ENCODE measurements around the gene SMURF2. TPM values are rescaled to one million over a fixed set of nuclear protein-coding genes. Genes with fewer than 3 reads are reported as not detected.

The SMURF2 gene
- polyA plus RNA-seq (2012; ENCODE audit: insufficient read length, low read depth): 8.3 TPM

DNA sequence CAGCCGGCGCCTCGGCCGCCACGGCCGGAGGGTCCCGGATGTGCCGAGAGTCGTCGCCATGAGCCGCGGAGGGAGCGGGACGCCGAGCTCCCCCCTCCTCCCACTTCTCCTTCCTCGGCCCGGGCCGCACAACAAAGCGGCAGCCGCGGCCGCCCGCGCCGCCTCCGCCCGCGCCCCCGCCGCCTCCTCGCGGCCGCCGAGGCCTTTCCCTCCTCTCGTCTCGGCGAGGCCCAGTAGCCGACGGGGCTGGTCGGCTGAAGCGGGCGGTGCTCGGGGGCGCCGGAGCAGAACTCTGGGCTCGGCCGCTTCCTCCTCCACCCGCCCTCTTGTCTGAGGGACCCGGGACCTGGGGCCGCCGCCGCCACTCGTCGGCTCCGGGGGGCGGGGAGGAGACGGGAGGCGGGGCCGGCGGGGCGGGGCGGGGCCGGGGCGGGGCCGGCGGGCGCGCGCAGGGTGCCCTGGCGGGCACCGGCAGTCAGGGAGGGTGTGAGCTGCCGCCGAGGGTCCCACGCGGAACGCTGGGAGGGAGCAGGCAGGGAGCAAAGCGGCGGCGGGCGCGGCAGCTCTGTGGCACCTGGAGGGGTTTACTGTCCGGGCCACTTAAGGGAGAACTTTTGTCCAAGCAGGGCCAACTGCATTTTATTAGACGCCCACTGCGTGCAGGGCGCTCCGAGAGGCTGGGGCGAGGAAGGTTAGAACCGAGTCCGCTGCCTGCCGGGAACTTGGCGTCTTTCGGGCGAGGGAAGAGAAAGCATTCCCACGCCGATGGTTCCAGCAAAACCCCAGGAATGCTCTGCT, at the start of gene SMURF2:
Gene SMURF2, minus strand, starts transcription at position 332 of the 798 bp plus-strand sequence. CDS start 427 bp downstream, outside the sequence.
- TF ChIP-seq FOXP2 (optimal IDR thresholded peaks at IDR 0.05; ENCODE audit: borderline replicate concordance, extremely low read depth, extremely low read length, insufficient read depth) (peak; percentile 41), POLR2AphosphoS5 (IDR thresholded peaks at IDR 0.05; ENCODE audit: low read depth, low read length) (peak; percentile 80), TAF1 (IDR thresholded peaks at IDR 0.05; ENCODE audit: borderline replicate concordance, insufficient read depth, low read length) (peak; percentile 79; the same call in 1 of the 2 replicates), SIN3A (IDR thresholded peaks at IDR 0.05; ENCODE audit: borderline replicate concordance, insufficient read depth, low read length) (0 out of 2 replicates have a peak, but pooled peaks have one; percentile 34)
- TF ChIP-seq, protein P1, sequence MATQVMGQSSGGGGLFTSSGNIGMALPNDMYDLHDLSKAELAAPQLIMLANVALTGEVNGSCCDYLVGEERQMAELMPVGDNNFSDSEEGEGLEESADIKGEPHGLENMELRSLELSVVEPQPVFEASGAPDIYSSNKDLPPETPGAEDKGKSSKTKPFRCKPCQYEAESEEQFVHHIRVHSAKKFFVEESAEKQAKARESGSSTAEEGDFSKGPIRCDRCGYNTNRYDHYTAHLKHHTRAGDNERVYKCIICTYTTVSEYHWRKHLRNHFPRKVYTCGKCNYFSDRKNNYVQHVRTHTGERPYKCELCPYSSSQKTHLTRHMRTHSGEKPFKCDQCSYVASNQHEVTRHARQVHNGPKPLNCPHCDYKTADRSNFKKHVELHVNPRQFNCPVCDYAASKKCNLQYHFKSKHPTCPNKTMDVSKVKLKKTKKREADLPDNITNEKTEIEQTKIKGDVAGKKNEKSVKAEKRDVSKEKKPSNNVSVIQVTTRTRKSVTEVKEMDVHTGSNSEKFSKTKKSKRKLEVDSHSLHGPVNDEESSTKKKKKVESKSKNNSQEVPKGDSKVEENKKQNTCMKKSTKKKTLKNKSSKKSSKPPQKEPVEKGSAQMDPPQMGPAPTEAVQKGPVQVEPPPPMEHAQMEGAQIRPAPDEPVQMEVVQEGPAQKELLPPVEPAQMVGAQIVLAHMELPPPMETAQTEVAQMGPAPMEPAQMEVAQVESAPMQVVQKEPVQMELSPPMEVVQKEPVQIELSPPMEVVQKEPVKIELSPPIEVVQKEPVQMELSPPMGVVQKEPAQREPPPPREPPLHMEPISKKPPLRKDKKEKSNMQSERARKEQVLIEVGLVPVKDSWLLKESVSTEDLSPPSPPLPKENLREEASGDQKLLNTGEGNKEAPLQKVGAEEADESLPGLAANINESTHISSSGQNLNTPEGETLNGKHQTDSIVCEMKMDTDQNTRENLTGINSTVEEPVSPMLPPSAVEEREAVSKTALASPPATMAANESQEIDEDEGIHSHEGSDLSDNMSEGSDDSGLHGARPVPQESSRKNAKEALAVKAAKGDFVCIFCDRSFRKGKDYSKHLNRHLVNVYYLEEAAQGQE (IDR thresholded peaks at IDR 0.05; ENCODE audit: insufficient read depth in 1 of 2, low read depth in 2 of 2, low read length in 2 of 2): no peak

GRCh38 chr17:64709481-64709880, 47.4 kb upstream of the SMURF2 start:
- no peak for TF ChIP-seq SIN3A (IDR thresholded peaks at IDR 0.05; ENCODE audit: borderline replicate concordance, insufficient read depth, low read length)
- TF ChIP-seq TAF1 (IDR thresholded peaks at IDR 0.05; ENCODE audit: borderline replicate concordance, insufficient read depth, low read length): no peak
- TF ChIP-seq, protein P1 (IDR thresholded peaks at IDR 0.05; ENCODE audit: insufficient read depth in 1 of 2, low read depth in 2 of 2, low read length in 2 of 2): no peak
- no peak for TF ChIP-seq FOXP2 (optimal IDR thresholded peaks at IDR 0.05; ENCODE audit: borderline replicate concordance, extremely low read depth, extremely low read length, insufficient read depth)
- TF ChIP-seq POLR2AphosphoS5 (IDR thresholded peaks at IDR 0.05; ENCODE audit: low read depth, low read length): no peak

GRCh38 chr17:64707050-64707591, 45.0 kb upstream of the SMURF2 start:
- peak; percentile 89 for TF ChIP-seq FOXP2 (optimal IDR thresholded peaks at IDR 0.05; ENCODE audit: borderline replicate concordance, extremely low read depth, extremely low read length, insufficient read depth)
- peak; percentile 94; the same call in 1 of the 2 replicates for TF ChIP-seq SIN3A (IDR thresholded peaks at IDR 0.05; ENCODE audit: borderline replicate concordance, insufficient read depth, low read length)
- TF ChIP-seq TAF1 (IDR thresholded peaks at IDR 0.05; ENCODE audit: borderline replicate concordance, insufficient read depth, low read length): peak; percentile 58; the same call in 1 of the 2 replicates
- TF ChIP-seq, protein P1 (IDR thresholded peaks at IDR 0.05; ENCODE audit: insufficient read depth in 1 of 2, low read depth in 2 of 2, low read length in 2 of 2): peak; percentile 36 to 74; a peak in 1 of 4 replicates
- TF ChIP-seq POLR2AphosphoS5 (IDR thresholded peaks at IDR 0.05; ENCODE audit: low read depth, low read length): peak; percentile 46; the same call in 1 of the 2 replicates

GRCh38 chr17:64706224-64707049, 44.3 kb upstream of the SMURF2 start:
- no peak for TF ChIP-seq SIN3A (IDR thresholded peaks at IDR 0.05; ENCODE audit: borderline replicate concordance, insufficient read depth, low read length)
- no peak for TF ChIP-seq POLR2AphosphoS5 (IDR thresholded peaks at IDR 0.05; ENCODE audit: low read depth, low read length)
- TF ChIP-seq FOXP2 (optimal IDR thresholded peaks at IDR 0.05; ENCODE audit: borderline replicate concordance, extremely low read depth, extremely low read length, insufficient read depth): no peak
- TF ChIP-seq, protein P1 (IDR thresholded peaks at IDR 0.05; ENCODE audit: insufficient read depth in 1 of 2, low read depth in 2 of 2, low read length in 2 of 2): no peak
- no peak for TF ChIP-seq TAF1 (IDR thresholded peaks at IDR 0.05; ENCODE audit: borderline replicate concordance, insufficient read depth, low read length)
